H1 (cell line): ENCODE measurements around the gene WBP11. TPM values are rescaled to one million over a fixed set of nuclear protein-coding genes. Genes with fewer than 3 reads are reported as not detected.

Experiments
- CTCF ChIA-PET: fragments of 300-600 bp; sonication (Branson Sonifier 250); formaldehyde crosslinking; loops from one replicate; lab custom pipeline; 2021; ENCODE audit not compliant: partially characterized antibody; lab: Charles Lee
- POLR2A ChIA-PET: fragments of 300-600 bp; sonication (Branson Sonifier 250); formaldehyde crosslinking; loops from one replicate; lab custom pipeline; 2021; ENCODE audit warnings: inconsistent platforms; ENCODE audit not compliant: partially characterized antibody; lab: Charles Lee
- DNase-seq, 2 experiments: peaks; one replicate each; pipeline versions ENCODE4 v3.0.0 to v3.0.0-alpha.2; 2010 to 2022; ENCODE audit warnings: low spot score in 2 of 2, low read depth in 1 of 2, mixed read lengths in 1 of 2
- FAIRE-seq: peaks from 2 replicates; lab custom pipeline; 2011; peaks lifted over from hg19 to GRCh38; lab: Jason Lieb, UNC
- H2AFZ ChIP-seq: 2 replicates; pipeline ENCODE4 v1.8.1; 2012; ENCODE audit warnings: low read length, inconsistent platforms
- H2AK5ac ChIP-seq: 2 replicates; pipeline ENCODE4 v1.6.1; 2013; ENCODE audit warnings: low read depth, low read length
- H2BK120ac ChIP-seq: replicated peaks from 2 replicates; pipeline ENCODE3; 2013; ENCODE audit warnings: low read depth, low read length, inconsistent platforms
- H2BK12ac ChIP-seq: 2 replicates; pipeline ENCODE4 v1.6.1; 2013; ENCODE audit warnings: low read depth, low read length
- H2BK15ac ChIP-seq: 2 replicates; pipeline ENCODE4 v1.6.1; 2013; ENCODE audit warnings: low read length
- H2BK20ac ChIP-seq: 2 replicates; pipeline ENCODE4 v1.6.1; 2013; ENCODE audit warnings: low read length
- H2BK5ac ChIP-seq: 2 replicates; pipeline ENCODE4 v1.6.1; 2013; ENCODE audit warnings: low read depth, low read length
- H3K14ac ChIP-seq: 2 replicates; pipeline ENCODE4 v1.6.1; 2013; ENCODE audit warnings: inconsistent platforms; ENCODE audit not compliant: insufficient read length
- H3K18ac ChIP-seq: 2 replicates; pipeline ENCODE4 v1.6.1; 2013; ENCODE audit warnings: low read length; ENCODE audit errors: extremely low read depth
- H3K23ac ChIP-seq: 2 replicates; pipeline ENCODE4 v1.6.1; 2013; ENCODE audit warnings: inconsistent platforms; ENCODE audit not compliant: insufficient read length
- H3K23me2 ChIP-seq: 2 replicates; pipeline ENCODE4 v1.6.1; 2013; ENCODE audit warnings: low read depth, low read length
- H3K27ac ChIP-seq: 2 replicates; pipeline ENCODE4 v1.6.1; 2011; ENCODE audit warnings: low read depth, low read length, inconsistent platforms
- H3K27me3 ChIP-seq, 4 experiments: replicated peaks in 1 of 4; 1 replicate in 1 of 4; 2 replicates in 3 of 4; pipeline versions ENCODE4 v1.6.1 to v1.8.1; 2011 to 2013; ENCODE audit warnings: low read length in 3 of 4, mild to moderate bottlenecking in 3 of 4, inconsistent platforms in 2 of 4, mixed read lengths in 2 of 4, moderate library complexity in 1 of 4; ENCODE audit not compliant: control insufficient read depth in 3 of 4, insufficient read depth in 3 of 4; ENCODE audit errors: extremely low read depth in 1 of 4
- H3K36me3 ChIP-seq, 4 experiments: 2 replicates each; pipeline versions ENCODE4 v1.6.1 to v1.8.1; 2011 to 2013; ENCODE audit warnings: mild to moderate bottlenecking in 4 of 4, low read length in 3 of 4, moderate library complexity in 2 of 4, control low read depth in 1 of 4, inconsistent platforms in 1 of 4; ENCODE audit not compliant: insufficient read depth in 4 of 4, control insufficient read depth in 2 of 4
- H3K4ac ChIP-seq: replicated peaks from 2 replicates; pipeline ENCODE3; 2013; ENCODE audit warnings: low read length, low read depth, mixed read lengths, inconsistent platforms; ENCODE audit not compliant: insufficient read length
- H3K4me1 ChIP-seq, 4 experiments: replicated peaks in 1 of 4; 1 replicate in 1 of 4; 2 replicates in 3 of 4; pipeline versions ENCODE4 v1.6.1 to v1.8.1; 2011 to 2013; ENCODE audit warnings: low read length in 3 of 4, inconsistent platforms in 2 of 4, mixed read lengths in 1 of 4; ENCODE audit not compliant: insufficient read depth in 4 of 4, control insufficient read depth in 3 of 4
- H3K4me2 ChIP-seq, 2 experiments: 2 replicates each; pipeline versions ENCODE4 v1.6.1 to v1.8.1; 2011 to 2013; ENCODE audit warnings: low read depth in 2 of 2, low read length in 2 of 2, control low read depth in 1 of 2, inconsistent platforms in 1 of 2, mild to moderate bottlenecking in 1 of 2; ENCODE audit not compliant: insufficient read depth in 1 of 2
- H3K4me3 ChIP-seq, 4 experiments: fragments of 200-600, 300-600 bp in 1 of 4; sonication (generic), shearing (Covaris generic), sonication (Bioruptor Twin) in 1 of 4; 2 replicates each; pipeline versions ENCODE4 v1.5.1 to v1.8.1; 2011 to 2016; ENCODE audit warnings: low read length in 4 of 4, low read depth in 3 of 4, control low read depth in 2 of 4, inconsistent platforms in 2 of 4, mild to moderate bottlenecking in 2 of 4, mixed read lengths in 1 of 4, moderate library complexity in 1 of 4; ENCODE audit not compliant: insufficient read depth in 2 of 4; ENCODE audit errors: extremely low read depth in 1 of 4
- H3K56ac ChIP-seq: replicated peaks from 2 replicates; pipeline ENCODE3; 2013; ENCODE audit warnings: low read depth, mild to moderate bottlenecking, mixed read lengths, low read length, inconsistent platforms; ENCODE audit not compliant: insufficient read length
- H3K79me1 ChIP-seq: 2 replicates; pipeline ENCODE4 v1.6.1; 2013; ENCODE audit warnings: low read depth, low read length, control low read depth
- H3K79me2 ChIP-seq, 2 experiments: 2 replicates each; pipeline versions ENCODE4 v1.6.1 to v1.8.1; 2012 to 2013; ENCODE audit warnings: low read length in 2 of 2, mild to moderate bottlenecking in 2 of 2, inconsistent platforms in 1 of 2; ENCODE audit not compliant: insufficient read depth in 2 of 2, control insufficient read depth in 1 of 2
- H3K9ac ChIP-seq, 4 experiments: replicated peaks in 1 of 4; 1 replicate in 1 of 4; 2 replicates in 3 of 4; pipeline versions ENCODE4 v1.6.1 to v1.8.1; 2011 to 2013; ENCODE audit warnings: low read depth in 3 of 4, low read length in 3 of 4, control low read depth in 2 of 4, mild to moderate bottlenecking in 2 of 4, moderate library complexity in 2 of 4, inconsistent platforms in 1 of 4; ENCODE audit errors: extremely low read depth in 1 of 4
- H3K9me3 ChIP-seq, 2 experiments: 2 replicates each; pipeline versions ENCODE4 v1.6.1 to v1.8.1; 2012 to 2013; ENCODE audit warnings: mild to moderate bottlenecking in 2 of 2, moderate library complexity in 2 of 2, control low read depth in 1 of 2, inconsistent platforms in 1 of 2, low read depth in 1 of 2, low read length in 1 of 2, mixed read lengths in 1 of 2; ENCODE audit not compliant: insufficient read depth in 2 of 2
- H4K20me1 ChIP-seq, 2 experiments: replicated peaks in 1 of 2; 2 replicates each; pipeline versions ENCODE3 to v1.8.1; 2011 to 2013; ENCODE audit warnings: inconsistent platforms in 2 of 2, low read length in 2 of 2, mild to moderate bottlenecking in 1 of 2; ENCODE audit not compliant: insufficient read depth in 2 of 2, control insufficient read depth in 1 of 2
- H4K5ac ChIP-seq: 2 replicates; pipeline ENCODE4 v1.6.1; 2013; ENCODE audit warnings: low read length, low read depth, mixed read lengths, inconsistent platforms; ENCODE audit not compliant: insufficient read length
- H4K8ac ChIP-seq: 2 replicates; pipeline ENCODE4 v1.8.0; 2013; ENCODE audit warnings: mild to moderate bottlenecking, moderate library complexity, low read length, inconsistent platforms; ENCODE audit not compliant: insufficient read depth; ENCODE audit errors: extremely low read depth
- H4K91ac ChIP-seq: replicated peaks from 2 replicates; pipeline ENCODE3; 2013; ENCODE audit warnings: low read length, mixed read lengths, inconsistent platforms; ENCODE audit not compliant: insufficient read length
- BRCA1 ChIP-seq: IDR thresholded peaks from 2 replicates; pipeline ENCODE4 v1.6.1; 2012; ENCODE audit warnings: low read depth, low read length, improper control_type of control experiment
- CHD1 ChIP-seq: IDR thresholded peaks from 2 replicates; pipeline ENCODE4 v1.6.1; 2012; ENCODE audit warnings: low read depth, low read length, improper control_type of control experiment
- E2F6 ChIP-seq: IDR thresholded peaks from 2 replicates; pipeline ENCODE4 v1.6.1; 2012; ENCODE audit warnings: inconsistent platforms
- EZH2 ChIP-seq: fragments of 200-600 bp; sonication (generic); IDR thresholded peaks from 2 replicates; pipeline ENCODE4 v1.7.1; 2012; ENCODE audit warnings: low read depth, mild to moderate bottlenecking, moderate library complexity, low read length, inconsistent platforms; ENCODE audit not compliant: severe bottlenecking
- FOSL1 ChIP-seq: IDR thresholded peaks from 2 replicates; pipeline ENCODE4 v1.6.1; 2011; ENCODE audit warnings: mild to moderate bottlenecking, low read depth, low read length, moderate library complexity; ENCODE audit not compliant: insufficient read depth
- HDAC2 ChIP-seq, 2 experiments: fragments of 300-600 bp in 1 of 2; sonication (generic) in 1 of 2; IDR thresholded peaks; 2 replicates each; pipeline ENCODE4 v1.6.1; 2011 to 2012; ENCODE audit warnings: low read depth in 2 of 2, low read length in 2 of 2, mild to moderate bottlenecking in 2 of 2, moderate library complexity in 2 of 2, borderline replicate concordance in 1 of 2, inconsistent platforms in 1 of 2
- KDM1A ChIP-seq: fragments of 200-600, 300-600 bp; sonication (generic); IDR thresholded peaks from 2 replicates; pipeline ENCODE4 v1.7.1; 2016; ENCODE audit warnings: mild to moderate bottlenecking, low read length, borderline replicate concordance
- KDM4A ChIP-seq: IDR thresholded peaks from one replicate; pipeline ENCODE4 v1.7.1; 2012; ENCODE audit warnings: low read depth, mild to moderate bottlenecking, moderate library complexity, low read length, inconsistent platforms; ENCODE audit not compliant: severe bottlenecking
- KDM5A ChIP-seq: fragments of 200-600 bp; IDR thresholded peaks from 2 replicates; pipeline ENCODE4 v1.7.1; 2012; ENCODE audit warnings: mild to moderate bottlenecking, low read length, inconsistent platforms, mixed read lengths
- MAFK ChIP-seq: IDR thresholded peaks from 2 replicates; pipeline ENCODE4 v1.6.1; 2012; ENCODE audit warnings: low read depth, mild to moderate bottlenecking, improper control_type of control experiment, low read length
- PHF8 ChIP-seq: fragments of 200-600 bp; sonication (generic); conservative IDR thresholded peaks from 2 replicates; pipeline ENCODE4 v1.7.1; 2012; ENCODE audit warnings: low read depth, mild to moderate bottlenecking, inconsistent platforms, low read length, moderate library complexity
- POLR2A ChIP-seq, 2 experiments: IDR thresholded peaks; 1 replicate in 1 of 2; 2 replicates in 1 of 2; pipeline ENCODE4 v1.6.1; 2011; ENCODE audit warnings: low read depth in 2 of 2, low read length in 2 of 2, mild to moderate bottlenecking in 2 of 2; ENCODE audit errors: control extremely low read depth in 1 of 2
- SIRT6 ChIP-seq: IDR thresholded peaks from one replicate; pipeline ENCODE4 v1.7.1; 2012; ENCODE audit warnings: low read length, inconsistent platforms
- SIX5 ChIP-seq: IDR thresholded peaks from 2 replicates; pipeline ENCODE4 v1.6.1; 2011; ENCODE audit warnings: mild to moderate bottlenecking, low read depth, low read length
- WGBS, 2 experiments: shearing (Covaris generic) in 1 of 2; methylation state at CpG; one replicate each; pipeline versions ENCODE4 v1.1.6 to v1.1.7; 2013 to 2015; ENCODE audit warnings: low lambda C conversion rate in 2 of 2, mixed read lengths in 2 of 2, inconsistent platforms in 1 of 2, low coverage in 1 of 2, missing lambda C conversion rate in 1 of 2; ENCODE audit not compliant: insufficient replicate concordance in 2 of 2, insufficient coverage in 1 of 2, insufficient read length in 1 of 2; ENCODE audit errors: extremely low coverage in 1 of 2, missing lambda C conversion rate in 1 of 2; 5-methylcytosine and 5-hydroxymethylcytosine counted together
- polyA plus RNA-seq, 7 experiments: library from polyadenylated mRNA; depleted of rRNA in 3 of 7; stranded (reverse) in 5 of 7; unstranded in 2 of 7; fragments of >200 nt in 5 of 7; fragments of 200-250 nt in 2 of 7; gene quantifications; 1 replicate in 5 of 7; 2 replicates in 1 of 7; 4 replicates in 1 of 7; pipeline versions ENCODE4 v1.2.1 to v1.2.3, GENCODE V29; 2011 to 2013; ENCODE audit warnings: missing spikeins in 2 of 7, mixed read lengths in 2 of 7
- total RNA-seq: library from RNA; stranded (reverse); fragmentation: NEBNext Ultra II Directional; extraction: Animal tissue kit (Norgen Biotek cat#: 25700); gene quantifications from 2 replicates; pipeline ENCODE4 v1.2.1, GENCODE V29; 2021

WBP11 gene
- total and polyA plus RNA-seq, 2 of the 8 experiments (the other 6 are each of a cell fraction or from before 2014, with no cell fraction given), result 22.1 to 134 TPM

GRCh38 chr12:14833336-14833735 is 30.1 kb upstream of the WBP11 start:
- H3K79me1 ChIP-seq, result no peaks in the 10 kb centered on the region
- WGBS, 2 experiments, result 90% methylated on average over 3 of the region's 3 CpGs; no CpG with 5 or more reads in 1 of the 2 experiments
- H4K91ac ChIP-seq, result no peak overlapping the region
- no peak overlapping the region for H2BK12ac ChIP-seq
- H3K56ac ChIP-seq, result no peak overlapping the region
- H3K27me3 ChIP-seq, result no peaks in the 10 kb centered on the region
- H3K4me3 ChIP-seq, result no peak overlapping the region
- H2BK120ac ChIP-seq, result no peak overlapping the region
- no peak overlapping the region for H2BK20ac ChIP-seq
- ChIA-PET CTCF (interaction anchor here (1.0 to 1.6 kb wide), 3 partner anchors 12 to 105 kb away, joined by 4 to 6 read pairs (median 4); partner anchors contain the start of gene ERP27), POLR2A (no interaction called here)
- H4K5ac ChIP-seq, result no peak overlapping the region
- no peak overlapping the region for H3K9ac ChIP-seq
- no peak overlapping the region for H3K27ac ChIP-seq
- H2AFZ ChIP-seq, result no peak overlapping the region
- H3K23ac ChIP-seq, result no peak overlapping the region
- no peaks in the 10 kb centered on the region for H3K79me2 ChIP-seq
- no peaks in the 10 kb centered on the region for H3K23me2 ChIP-seq
- no peaks in the 10 kb centered on the region for H3K4me1 ChIP-seq
- H2BK5ac ChIP-seq, result no peak overlapping the region
- no peak overlapping the region for H3K14ac ChIP-seq
- TF ChIP-seq SIRT6 (no peak), KDM4A (no peak), MAFK (no peak), KDM1A (no peak), E2F6 (no peak), PHF8 (no peak), KDM5A (no peak), POLR2A (IDR thresholded peaks at IDR 0.05; ENCODE audit: control extremely low read depth in 1 of 2, low read depth in 2 of 2, low read length in 2 of 2) (no peak), BRCA1 (no peak), HDAC2 (IDR thresholded peaks at IDR 0.05; ENCODE audit: borderline replicate concordance in 1 of 2, low read depth in 2 of 2, low read length in 2 of 2) (no peak), SIX5 (no peak), EZH2 (no peak), FOSL1 (no peak), CHD1 (no peak)
- H3K18ac ChIP-seq, result no peak overlapping the region
- no peak overlapping the region for H3K4ac ChIP-seq
- H3K4me2 ChIP-seq, result no peak overlapping the region
- H2BK15ac ChIP-seq, result no peak overlapping the region
- H3K36me3 ChIP-seq, result no peaks in the 10 kb centered on the region
- no peak overlapping the region for H2AK5ac ChIP-seq
- no peaks in the 10 kb centered on the region for H3K9me3 ChIP-seq
- H4K8ac ChIP-seq, result no peak overlapping the region
- DNase-seq, result no peak
- no peak for FAIRE-seq
- H4K20me1 ChIP-seq, result no peaks in the 10 kb centered on the region
